Glomerular endothelial cell (primary cell): Measurements from ENCODE around the gene DCAF5. TPM values are rescaled to one million over a fixed set of nuclear protein-coding genes. Genes with fewer than 3 reads are reported as not detected.
"Not testable (repeated sequence)": the region's sequence is repeated elsewhere in the genome, so short reads cannot be mapped to it uniquely, and the experiment has no call there.

Source experiments
- DNase-seq: peaks from one replicate; pipeline ENCODE4 v3.0.0-alpha.2; 2011; ENCODE audit warnings: low read depth, low spot score; ENCODE audit errors: extremely low read depth
- total RNA-seq: library from RNA; depleted of rRNA; stranded (reverse); fragments of >200 nt; gene quantifications from 2 replicates; pipeline ENCODE4 v1.2.3, GENCODE V29; 2015

The DCAF5 gene
- total RNA-seq, 1 donor from 2014 or later: 37.4 TPM

DNA sequence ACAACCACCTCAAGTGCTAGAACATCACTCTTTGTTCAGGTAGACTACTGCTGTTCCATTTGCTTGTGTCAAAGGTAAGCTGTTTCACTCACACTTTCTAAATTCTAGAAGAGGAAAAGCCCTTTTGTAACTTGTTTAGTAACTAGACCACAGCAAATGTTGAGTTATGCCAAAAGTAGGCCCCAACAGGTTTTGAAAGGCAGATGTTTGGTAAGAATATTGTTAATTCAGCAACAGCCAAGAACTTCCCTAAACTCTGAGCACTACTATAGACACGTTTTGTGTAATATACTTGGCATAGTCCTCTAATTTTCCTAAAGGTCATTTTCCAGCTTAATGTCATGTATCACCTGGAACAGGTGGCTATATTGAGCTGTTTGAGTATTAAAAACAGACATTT is 79.0 kb downstream of the DCAF5 start:
- DNase-seq: no peak

GRCh38 chr14:69073429-69073828 is 79.5 kb downstream of the DCAF5 start:
- no peak for DNase-seq

DNA sequence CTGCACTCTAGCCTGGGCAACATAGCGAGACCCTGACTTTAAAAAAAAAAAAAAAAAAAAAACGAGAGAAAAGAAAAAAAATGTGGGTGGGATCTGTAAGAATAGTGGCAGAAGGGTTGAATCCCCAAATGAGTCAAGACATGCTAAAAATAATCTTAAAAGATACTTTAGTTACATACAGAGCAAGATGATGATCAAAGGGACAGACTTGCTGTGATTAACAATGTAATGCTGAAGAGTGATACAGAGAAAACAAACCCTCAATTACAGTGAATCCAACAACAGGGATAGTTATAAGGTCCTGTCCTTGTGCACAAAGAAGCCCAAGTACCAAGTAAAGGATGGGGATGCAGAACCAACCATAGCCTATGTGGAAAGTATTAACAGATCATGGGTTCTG is 80.3 kb downstream of the DCAF5 start:
- DNase-seq: no peak

GRCh38 chr14:69068744-69069421 is 84.0 kb downstream of the DCAF5 start:
- DNase-seq: no peak

- DNase-seq: no peak
Observed at GRCh38 chr14:69066396-69067171, 86.3 kb downstream of the DCAF5 start.

DNA sequence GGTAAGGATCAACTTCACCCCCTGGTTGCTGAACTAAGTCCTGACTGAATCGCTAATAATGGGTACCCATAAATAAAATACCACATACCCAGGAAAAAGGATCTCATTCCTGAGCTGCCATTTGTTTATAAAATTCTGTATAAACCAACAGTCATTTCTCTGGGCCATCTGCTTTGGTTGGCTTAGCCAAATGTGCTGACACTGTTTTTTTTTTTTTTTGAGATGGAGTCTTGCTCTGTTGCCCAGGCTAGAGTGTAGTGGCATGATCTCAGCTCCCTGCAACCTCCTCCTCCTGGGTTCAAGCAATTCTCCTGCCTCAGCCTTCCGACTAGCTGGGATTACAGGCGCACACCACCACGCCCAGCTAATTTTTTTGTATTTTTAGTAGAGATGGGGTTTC is 87.0 kb downstream of the DCAF5 start:
- not testable (repeated sequence) for DNase-seq

GRCh38 chr14:69064596-69064995 is 88.3 kb downstream of the DCAF5 start:
- DNase-seq: no peak

DNA sequence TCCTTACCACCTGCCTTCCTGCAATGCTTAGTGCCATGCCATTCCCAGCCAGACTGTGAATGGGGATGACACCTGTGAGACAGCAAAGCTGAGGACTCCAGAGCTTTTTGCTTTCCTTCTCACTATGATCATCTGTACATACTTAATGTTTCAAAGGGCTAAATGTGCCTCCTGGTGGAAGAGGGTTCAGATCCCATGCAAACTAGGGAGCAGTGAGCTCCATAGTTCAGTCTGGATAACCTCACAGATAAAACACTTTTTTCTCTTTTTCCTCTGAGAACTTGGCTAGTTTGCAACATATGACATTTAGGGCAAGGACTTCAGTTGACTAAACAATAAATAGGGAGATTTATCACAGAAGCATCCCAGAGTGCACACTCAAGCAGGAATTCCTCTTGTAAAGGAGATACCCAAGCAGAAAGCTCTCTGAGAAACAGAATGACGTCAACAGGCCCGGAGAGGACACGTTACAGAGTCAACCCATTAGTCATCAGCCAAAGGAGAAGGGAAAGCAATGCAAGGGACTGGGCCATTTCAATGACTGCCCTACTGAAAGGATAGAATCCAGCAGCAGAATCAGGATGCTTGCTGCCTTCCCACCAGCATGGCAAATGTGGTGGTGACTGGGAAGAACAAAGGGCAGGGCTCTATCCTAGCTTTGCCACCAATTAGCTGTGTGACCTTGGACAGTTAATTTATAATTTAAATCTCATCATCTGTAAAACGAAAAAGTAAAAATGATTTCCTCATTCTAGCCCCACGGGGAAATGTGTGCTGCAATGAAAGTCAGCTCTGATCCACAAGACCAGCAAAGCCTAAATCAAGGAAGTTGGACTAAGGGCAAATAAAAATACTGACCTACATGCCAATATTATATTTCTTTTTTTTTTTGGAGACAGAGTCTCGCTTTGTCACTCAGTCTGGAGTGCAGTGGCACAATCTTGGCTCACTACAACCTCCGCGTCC is 93.0 kb downstream of the DCAF5 start:
- no peak for DNase-seq

DNA sequence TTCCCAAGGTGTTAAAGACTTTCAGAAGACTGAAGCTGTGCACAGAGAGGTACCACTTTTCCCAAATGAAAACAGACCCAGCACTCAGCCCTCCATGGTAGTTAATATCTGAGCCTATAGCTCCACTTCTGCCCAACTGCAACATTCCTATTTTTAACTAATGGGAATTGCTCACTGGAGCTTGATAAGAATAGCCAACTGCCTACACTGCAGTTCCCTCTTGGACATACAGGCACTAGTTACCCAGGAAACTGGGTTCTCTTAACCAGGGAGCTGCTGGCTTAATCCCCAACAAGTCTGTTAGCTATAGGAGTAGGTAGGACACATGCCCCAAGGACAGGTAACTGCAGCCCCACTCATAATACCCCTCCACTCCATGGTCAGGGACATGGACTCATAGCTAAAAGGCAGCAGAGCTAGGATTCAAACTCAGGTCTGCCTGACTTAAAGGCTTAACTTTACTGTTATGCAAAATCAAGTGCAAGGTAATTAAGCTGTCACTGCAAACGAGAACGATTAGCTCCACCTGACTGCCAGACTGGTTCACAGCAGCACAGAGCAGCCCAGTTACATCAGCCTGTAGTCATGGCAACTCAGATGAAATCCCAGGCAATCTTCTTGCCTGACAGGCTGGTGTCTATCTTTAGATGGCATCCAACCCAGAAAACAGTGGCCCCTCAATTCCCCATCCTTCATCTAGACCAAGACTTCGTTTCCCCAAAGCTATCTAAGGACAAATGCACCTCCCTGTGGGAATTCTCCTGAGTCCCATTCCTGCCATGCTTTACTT is 96.7 kb downstream of the DCAF5 start:
- DNase-seq: no peak

- no peak for DNase-seq
Observed at GRCh38 chr14:69055125-69055524, 97.8 kb downstream of the DCAF5 start.

DNA sequence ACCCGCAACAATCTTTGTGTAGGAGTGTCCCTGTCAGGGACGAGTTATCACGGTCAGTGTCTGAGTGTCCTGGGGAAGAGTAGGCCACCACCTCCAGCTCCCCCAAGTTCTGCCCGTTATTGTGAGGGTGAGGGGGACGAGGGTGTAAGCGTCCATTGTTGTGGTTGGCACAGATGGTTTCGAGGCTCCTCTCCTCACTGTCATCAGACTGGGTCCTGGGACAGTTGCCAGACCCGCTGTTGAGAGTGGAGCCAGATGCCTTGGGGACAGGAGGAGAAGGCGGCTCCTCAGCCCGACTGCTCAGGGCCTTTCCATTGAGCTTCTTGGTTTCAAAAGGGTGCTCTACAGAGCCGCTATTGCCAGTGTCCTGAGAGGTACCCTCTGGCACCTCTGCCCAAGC is 98.9 kb downstream of the DCAF5 start:
- DNase-seq: no peak

GRCh38 chr14:69052181-69052601 is 100.7 kb downstream of the DCAF5 start:
- DNase-seq: no peak

DNA sequence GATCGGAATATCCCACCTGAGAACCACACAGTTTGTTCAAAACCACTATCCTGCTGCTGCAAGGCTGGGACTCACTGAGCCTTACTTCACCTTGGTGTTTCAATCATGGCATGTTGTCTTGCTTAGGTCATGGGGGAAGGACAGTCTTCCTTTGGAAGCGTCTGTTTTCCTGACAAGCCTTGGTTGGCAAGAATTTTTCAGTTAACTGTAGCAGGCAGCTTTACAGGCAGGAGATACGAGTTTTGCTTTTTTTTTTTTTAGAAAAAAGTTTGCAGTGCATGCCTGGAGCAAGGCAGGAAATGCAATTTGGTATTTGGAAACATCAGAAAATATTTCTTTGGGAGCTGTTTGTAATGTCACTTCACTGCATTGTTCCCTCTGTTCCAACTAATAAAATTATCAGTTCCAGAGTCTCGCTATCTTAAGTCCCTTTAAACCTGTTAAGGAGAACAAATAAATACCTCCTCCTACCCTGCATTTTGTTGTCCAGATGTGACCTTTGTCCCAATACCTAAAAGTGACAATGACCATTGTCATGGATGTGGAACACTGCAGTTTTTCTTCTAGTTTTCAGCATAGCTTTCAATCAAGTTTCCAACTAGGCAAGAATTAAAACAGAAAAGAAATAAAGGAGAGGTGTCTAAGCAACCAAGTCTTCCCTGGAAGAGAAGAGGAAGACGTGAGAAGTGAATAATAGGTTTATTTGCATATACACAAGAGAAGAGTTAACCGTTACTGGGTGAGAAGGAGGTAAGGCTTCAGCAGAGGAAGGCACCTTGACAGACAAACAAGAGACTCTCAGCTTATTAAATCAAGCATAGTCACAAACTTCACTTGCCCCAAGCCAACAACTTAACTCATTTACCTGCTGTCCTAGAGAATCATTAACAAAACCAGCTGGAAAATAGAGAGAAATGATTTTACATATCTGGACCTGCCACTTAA is 102.4 kb downstream of the DCAF5 start:
- no peak for DNase-seq

GRCh38 chr14:69049675-69050074 is 103.2 kb downstream of the DCAF5 start:
- DNase-seq: no peak

DNA sequence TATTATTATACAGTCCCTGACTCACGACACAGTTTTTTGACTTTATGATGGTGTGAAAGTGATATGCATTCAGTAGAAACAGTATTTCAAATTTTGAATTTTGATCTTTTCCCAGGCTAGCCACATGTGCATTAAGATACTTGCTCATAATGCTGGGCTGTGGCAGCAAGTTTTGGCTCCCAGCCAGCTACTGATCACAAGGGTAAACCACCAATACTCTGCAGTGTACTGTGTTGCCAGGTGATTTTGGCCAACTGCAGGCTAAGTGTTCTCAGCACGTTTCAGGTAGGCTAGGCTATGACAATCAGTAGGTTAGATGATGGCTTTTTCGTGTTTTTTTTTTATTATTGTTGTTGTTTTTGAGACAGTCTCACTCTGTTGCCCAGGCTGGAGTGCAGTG is 104.5 kb downstream of the DCAF5 start:
- no peak for DNase-seq

- DNase-seq: no peak
Observed at GRCh38 chr14:69047255-69047654, 105.7 kb downstream of the DCAF5 start.

DNA sequence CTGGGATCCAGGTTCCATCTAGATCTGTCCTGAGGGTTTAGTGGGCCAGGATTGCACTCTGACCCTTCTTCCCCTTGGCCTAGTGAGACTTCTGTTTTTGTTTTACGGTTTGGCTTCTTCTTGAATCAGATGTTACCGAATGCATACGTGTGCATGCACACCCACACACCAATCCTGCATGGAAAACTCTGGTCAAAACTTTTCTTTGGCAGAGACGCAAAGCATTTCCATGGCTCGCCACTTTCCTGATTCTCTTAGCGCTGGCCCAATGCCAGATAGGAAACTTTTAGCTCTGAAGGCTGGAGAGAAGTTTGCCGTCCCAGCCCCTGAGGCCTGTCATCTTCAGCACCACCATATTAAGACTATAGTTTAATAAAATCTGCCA is 106.5 kb downstream of the DCAF5 start:
- no peak for DNase-seq

DNA sequence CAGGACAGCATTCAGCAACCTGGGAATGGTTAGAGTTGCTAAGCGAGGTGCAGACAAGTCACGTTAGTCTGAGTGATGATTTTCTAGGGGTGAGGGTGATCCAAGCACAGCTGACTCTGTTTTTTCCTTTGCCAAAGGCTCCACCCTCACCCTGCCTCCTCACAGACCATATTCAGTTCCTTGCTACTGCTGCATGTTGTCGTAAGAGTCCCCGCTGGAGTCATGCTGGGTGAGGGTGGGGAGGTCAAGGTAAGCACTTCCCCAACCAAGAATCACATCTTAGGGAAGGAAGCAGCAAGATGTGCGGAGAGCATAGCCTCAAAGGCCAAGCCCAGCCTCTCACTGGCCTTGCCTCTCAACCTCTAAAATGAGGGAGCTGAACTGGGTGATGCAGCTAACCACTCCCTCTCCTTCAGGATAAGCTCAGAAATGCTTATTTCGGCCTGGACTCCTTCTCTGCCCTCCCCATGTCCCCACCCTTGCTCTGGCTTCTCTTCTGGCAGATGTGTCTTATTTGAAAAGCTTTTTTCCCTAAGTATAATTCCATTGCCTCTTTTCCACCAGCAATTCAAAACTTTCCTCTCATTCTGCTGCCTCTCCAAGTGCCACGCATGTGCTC is 107.0 kb downstream of the DCAF5 start:
- no peak for DNase-seq

- no peak for DNase-seq
Observed at GRCh38 chr14:69044965-69045555, 107.9 kb downstream of the DCAF5 start.
